NCI-H2107 (cell line): ENCODE data around the gene G6PC1.
"Not testable (repeated sequence)": the region's sequence is repeated elsewhere in the genome, so short reads cannot be mapped to it uniquely, and the experiment has no call there.

ENCODE experiments used
- DNase-seq: peaks from one replicate; lab custom pipeline; 2025; lab: John Stamatoyannopoulos, UW

G6PC1 gene

DNA sequence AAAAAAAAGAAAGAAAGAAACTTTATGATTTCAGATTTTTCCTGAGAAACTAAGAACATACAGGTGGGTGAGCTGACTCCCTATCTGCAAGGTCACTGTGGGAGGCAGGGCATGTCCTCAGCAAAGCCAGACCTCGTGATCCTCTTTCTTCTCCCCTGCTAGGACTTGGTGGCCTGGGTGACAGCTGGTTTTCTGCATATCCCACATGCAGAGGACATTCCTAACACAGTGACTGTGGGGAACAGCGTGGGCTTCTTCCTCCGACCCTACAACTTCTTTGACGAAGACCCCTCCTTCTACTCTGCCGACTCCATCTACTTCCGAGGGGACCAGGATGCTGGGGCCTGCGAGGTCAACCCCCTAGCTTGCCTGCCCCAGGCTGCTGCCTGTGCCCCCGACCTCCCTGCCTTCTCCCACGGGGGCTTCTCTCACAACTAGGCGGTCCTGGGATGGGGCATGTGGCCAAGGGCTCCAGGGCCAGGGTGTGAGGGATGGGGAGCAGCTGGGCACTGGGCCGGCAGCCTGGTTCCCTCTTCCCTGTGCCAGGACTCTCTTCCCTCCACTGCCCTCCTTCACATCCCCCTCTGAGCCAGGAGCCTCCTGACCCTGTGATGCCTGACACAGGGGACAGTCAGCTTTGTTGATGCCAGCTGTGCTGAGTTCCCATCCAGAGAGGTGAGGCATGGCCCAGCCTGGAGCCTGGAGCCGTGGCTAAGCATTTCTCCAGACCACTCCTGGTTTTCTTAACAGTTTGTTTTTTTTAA is 26.5 kb upstream of the G6PC1 start:
- DNase-seq = not testable (repeated sequence)

DNA sequence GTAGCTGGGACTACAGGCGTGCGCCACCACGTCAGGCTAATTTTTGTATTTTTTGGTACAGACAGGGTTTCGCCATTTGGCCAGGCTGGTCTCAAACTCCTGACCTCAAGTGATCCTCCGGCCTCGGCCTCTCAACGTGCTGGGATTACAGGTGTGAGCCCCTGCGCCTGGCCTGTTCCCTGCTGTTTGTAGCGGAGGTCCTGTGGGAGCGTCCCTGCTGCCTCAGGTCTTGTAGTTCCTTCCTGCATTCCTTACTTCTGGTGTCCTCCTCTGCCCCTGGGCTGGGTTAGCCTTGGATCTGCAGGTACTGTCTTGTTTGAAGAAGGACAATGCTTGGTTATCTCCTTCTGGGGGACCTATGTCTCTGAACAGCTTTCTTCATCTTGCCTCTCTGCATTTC is 23.6 kb upstream of the G6PC1 start:
- no peak for DNase-seq

DNA sequence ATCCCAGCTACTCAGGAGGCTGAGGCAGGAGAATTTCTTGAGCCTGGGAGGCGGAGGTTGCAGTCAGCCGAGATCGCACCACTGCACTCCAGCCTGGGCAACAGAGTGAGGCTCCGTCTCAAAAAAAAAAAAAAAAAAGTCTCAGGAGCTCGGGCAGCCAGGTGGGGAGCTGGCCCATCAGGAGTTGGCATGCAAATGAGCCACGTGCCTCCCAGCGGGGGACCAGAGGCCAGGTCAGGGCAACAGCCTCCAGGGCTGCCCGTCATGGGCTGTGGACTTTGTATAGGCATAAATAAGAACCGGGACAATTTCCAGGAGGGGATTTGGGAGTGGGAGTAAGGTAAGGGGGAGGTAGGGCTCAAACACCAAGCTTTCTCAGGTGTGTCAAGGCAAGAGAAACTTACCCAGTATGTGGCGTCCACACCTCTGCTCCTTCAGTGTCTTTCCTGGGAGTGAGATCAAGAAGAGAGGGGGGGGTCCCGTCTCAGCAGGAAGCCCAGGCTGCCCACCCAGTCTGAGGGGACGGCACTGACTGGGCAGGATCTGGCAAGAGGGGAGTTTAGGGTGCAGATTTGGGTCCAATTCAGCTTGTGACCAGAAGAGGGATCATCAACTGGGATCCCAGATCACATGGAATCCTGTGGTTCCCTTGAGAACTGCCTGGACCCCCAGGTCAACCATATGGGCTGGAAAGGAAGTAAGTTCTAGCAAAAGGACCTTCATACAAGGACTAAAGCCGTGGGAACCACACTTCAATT is 22.3 kb upstream of the G6PC1 start:
- DNase-seq = no peak

GRCh38 chr17:42878924-42879595 is 21.5 kb upstream of the G6PC1 start:
- DNase-seq = no peak

GRCh38 chr17:42879596-42879985 is 21.0 kb upstream of the G6PC1 start:
- no peak for DNase-seq

DNA sequence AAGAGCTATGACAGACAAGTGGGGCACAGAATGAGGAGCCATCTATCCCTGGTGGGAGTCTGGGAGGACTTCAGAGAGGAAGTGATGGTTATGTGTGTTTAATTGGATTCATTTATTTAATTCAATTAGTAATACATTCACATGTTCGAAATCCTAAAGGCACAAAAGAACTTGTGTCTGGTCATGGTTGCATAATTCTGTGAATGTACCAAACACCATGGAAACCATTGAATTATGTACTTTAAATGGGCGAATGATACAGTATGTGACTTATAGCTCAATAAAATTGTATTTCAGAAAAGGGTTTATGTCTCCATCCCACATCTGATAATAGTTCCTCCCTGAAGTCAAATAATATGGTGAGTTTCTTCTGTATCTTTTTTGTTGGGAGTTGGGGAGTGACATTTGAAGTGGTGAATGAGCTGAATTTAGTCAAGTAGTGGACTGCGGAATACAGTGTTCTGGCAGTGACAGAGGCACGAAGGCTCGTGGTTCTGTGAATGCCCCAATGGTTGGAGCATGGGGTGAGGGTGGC is 19.8 kb upstream of the G6PC1 start:
- no peak for DNase-seq

- DNase-seq = not testable (repeated sequence)
Observed at GRCh38 chr17:42881706-42882105, 18.9 kb upstream of the G6PC1 start.

DNA sequence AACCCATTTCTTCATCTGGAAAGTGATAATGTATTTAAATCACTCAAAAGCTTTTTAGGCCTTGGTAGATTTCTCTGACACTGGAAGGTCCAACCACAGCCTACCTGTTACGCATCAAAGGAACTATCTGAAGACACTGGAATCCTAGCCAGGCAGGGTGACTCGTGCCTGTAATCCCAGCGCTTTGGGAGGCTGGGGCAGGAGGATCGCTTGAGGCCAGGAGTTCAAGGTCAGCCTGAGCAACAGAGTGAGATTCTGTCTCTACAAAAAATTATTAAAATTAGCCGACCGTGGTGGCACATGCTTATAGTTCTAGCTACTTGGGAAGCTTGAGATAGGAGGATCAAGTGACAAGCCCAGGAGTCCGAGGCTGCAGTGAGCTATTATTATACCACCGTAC is 18.4 kb upstream of the G6PC1 start:
- DNase-seq = no peak

GRCh38 chr17:42883802-42884558 is 16.6 kb upstream of the G6PC1 start:
- DNase-seq = no peak

DNA sequence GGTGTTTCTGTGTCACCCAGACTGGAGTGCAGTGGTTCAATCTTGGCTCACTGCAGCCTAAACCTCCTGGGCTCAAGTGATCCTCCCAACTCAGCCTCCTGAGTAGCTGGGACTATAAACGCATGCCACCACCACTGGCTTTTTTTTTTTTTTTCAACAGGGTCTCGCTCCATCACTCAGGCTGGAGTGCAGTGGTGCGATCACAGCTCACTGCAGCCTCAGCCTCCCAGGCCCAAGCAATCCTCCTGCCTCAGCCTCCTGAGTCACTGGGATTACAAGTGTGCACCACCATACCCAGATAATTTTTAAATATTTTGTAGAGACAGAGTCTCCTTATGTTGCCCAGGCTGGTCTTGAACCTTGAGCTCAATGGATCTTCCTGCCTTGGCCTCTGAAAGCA is 14.8 kb upstream of the G6PC1 start:
- DNase-seq = not testable (repeated sequence)

DNA sequence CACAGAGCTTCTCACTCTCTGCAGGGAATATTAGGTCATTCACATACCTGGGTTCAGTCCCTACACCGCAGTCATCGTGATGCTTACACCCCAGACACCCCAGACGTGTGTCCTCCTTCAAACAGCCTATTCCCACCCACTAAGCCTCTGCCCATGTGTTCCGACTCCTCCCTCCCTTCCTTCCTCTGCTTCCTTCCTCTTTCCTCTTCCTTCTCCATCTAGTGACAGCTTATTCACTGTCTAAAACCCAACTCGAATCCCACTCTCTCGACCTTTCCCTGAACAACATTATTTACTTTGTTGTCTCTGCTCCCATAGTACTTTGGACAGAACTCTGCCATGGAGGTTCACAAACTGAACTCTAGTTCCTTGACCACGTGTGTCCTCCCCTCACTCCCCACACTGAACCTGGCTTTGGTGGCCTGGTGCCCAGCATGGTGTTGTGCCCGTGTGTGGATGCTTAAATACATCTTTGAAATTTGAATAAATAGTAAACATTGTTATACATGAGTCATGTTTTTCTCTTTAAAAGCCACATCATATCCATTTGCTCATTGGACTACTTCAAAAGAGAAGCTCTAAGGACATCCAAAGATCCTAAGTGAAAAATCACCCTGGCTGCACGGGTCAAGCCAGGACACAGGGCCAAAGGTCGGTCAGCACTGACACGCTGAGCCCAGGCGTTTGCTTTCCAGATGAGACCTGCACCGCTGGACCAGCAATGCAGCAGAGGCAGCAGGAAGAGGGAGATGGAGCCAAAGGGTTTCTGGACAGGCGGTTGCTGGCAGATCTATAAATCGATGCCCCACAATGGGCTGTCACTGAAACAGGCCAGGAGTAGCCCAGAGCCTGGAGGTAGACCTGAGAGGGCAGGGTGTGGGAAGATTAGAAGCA is 14.1 kb upstream of the G6PC1 start:
- no peak for DNase-seq

DNA sequence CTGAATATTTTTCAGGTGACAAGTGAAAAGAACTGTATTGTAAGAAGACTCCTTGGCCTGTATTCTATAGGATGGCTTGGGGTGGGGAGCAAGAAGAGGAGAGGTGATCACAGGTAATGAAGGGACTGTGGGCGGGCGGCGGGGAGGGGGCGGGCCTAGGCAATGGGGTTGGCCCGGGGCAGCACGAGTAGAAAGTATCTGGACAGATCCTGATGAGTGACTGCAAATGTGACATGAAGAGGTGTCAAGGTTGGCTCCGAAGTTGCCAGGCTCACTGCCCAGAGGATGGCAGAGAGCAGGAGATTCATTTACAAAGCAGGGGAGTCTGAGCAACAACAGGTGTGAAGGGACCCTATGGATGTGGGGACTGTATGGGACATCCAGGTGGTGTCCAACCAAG is 10.8 kb upstream of the G6PC1 start:
- DNase-seq = no peak

DNA sequence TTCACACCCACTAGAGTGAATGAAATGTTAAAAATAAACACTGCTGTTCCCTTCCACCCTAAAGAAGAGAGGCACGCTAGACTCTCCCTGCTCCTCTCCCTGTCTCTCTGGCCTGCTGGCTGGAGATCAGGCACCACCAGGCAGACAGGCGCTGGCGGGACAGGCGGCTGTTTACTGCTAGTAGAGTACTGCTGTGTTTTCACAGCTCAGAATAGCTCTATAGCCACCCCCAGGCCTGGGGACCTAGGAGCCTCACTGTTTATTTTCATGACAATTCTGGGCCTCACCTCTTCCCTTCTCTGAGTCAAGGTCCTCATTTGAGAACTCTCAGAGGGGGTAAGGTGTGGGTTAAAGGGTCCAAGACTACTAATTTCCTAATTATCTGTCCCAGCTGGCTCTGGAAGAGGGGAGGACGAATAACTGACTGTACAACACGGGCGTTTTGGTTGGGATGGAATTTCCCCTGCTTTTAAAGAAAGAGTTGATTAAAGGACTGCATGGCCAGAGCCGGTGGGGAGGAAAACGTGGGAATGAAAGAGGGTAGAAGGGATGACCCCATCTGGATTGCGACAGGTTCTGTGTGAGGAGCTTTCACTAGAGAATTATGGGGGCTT is 9.0 kb upstream of the G6PC1 start:
- no peak for DNase-seq

DNA sequence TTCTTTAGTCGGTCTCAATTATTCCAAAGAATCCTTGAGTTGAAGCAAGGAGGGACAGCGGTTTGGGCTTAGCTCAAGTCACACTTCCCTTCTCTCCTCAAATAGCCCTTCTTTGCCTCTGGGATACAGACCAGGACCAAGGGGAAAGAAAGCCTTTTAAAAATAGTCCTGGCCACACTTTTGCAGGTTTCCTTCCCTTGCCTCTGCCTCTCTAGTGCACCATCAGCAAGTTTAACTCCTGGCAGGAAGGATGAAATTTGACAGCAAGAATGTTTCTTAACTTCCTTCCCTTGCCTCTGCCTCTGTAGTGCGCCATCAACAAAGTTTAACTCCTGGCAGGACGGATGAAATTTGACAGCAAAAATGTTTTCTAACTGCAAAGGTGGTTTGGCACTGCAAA is 7.2 kb upstream of the G6PC1 start:
- DNase-seq = no peak

DNA sequence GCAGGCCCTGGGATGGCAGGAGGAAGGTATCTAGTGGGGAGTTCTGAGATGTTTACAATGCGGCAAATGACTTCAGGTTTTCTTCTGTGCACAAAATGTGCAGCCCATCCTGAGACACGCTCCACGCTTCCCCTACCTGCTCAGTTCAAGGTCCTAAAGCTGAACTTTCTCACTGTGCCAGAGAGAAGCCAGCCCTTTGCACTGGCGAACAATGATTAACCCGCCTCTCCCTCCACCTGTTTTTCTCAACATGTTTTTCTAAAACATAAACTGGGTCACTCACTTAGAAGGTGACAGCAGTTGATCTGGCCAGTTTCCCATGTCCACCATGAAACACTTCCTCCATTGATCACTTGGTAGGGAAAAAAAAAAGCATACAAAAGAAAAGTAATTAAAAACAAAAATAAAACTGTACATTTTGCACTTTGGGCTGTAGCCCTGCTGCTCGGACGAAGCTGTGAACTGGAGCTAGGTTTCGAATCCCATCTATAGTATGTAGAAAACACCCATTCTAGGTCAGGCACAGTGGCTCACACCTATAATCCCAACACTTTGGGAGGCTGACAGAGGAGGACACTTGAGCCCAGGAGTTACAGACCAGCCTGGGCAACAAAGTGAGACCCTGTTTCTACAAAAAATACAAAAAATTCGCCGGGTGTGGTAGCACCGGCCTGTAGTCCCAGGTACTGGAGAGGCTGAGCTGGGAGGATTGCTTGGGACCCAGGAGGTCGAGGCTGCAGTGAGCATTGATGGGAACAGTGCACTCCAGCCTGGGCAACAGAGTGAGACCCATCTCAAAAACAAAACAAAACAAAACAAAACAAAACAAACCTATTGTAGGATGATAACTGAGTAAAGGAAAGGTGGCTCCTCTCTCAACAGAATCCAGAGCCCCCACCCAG is 6.1 kb upstream of the G6PC1 start:
- no peak for DNase-seq

DNA sequence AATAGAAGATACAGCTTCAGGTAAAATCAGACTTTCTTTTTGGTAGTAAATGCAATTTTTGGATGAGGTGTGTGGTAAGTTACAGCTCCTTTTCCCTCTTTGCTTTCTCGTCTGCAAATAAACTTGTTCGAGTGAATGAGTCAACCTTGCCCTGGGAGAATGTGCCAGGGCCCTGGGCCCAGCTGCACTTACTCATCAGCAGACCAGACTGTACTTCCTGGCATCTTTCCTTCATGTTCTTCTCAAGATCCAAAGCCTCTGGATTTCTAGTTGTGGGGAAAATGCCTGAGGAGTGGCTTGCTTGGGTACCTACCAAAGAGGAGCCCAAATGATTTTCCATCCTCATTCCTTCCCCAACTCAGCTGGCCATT is 5.4 kb upstream of the G6PC1 start:
- DNase-seq = no peak

DNA sequence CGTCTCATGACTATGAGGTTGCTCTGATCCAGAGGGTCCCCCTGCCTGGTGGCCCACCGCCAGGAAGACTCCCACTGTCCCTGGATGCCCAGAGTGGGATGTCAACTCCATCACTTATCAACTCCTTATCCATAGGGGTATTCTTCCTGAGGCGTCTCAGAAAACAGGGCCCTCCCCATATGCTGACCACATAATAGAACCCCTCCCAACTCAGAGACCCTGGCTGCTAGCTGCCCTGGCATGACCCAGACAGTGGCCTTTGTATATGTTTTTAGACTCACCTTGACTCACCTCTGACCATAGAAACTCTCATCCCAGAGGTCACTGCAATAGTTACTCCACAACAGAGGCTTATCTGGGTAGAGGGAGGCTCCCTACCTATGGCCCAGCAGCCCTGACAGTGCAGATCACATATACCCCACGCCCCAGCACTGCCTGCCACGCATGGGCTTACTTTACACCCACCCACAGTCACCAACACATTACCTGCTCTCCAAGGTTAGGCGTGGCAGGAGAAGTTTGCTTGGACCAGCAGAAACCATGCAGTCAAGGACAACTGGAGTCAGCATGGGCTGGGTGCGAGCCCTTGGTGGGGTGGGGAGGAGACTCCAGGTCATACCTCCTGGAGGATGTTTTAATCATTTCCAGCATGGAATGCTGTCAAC is 2.3 kb upstream of the G6PC1 start:
- DNase-seq = no peak

DNA sequence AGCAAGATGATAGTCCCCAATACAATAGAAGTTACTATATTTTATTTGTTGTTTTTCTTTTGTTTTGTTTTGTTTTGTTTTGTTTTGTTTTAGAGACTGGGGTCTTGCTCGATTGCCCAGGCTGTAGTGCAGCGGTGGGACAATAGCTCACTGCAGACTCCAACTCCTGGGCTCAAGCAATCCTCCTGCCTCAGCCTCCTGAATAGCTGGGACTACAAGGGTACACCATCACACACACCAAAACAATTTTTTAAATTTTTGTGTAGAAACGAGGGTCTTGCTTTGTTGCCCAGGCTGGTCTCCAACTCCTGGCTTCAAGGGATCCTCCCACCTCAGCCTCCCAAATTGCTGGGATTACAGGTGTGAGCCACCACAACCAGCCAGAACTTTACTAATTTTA is 618 bp upstream of the G6PC1 start:
- not testable (repeated sequence) for DNase-seq
